HL-60 (cell line): ENCODE results near the gene USP32.
A peak's percentile ranks its signal among the peaks of the same experiment; 100 is the strongest.

Experiments
- DNase-seq, 2 experiments: peaks; one replicate each; pipeline ENCODE4 v3.0.0-alpha.2; 2010 to 2020; ENCODE audit warnings: low read depth in 1 of 2, low spot score in 1 of 2
- H3K27ac ChIP-seq: fragments of 250-450 bp; sonication (Bioruptor Pico); replicated peaks from 2 replicates; pipeline ENCODE4 v1.5.1; 2020; ENCODE audit warnings: mild to moderate bottlenecking, moderate library complexity
- H3K27me3 ChIP-seq: fragments of 250-450 bp; sonication (Bioruptor Pico); 2 replicates; pipeline ENCODE4 v1.5.1; 2021; ENCODE audit warnings: mild to moderate bottlenecking, moderate library complexity; ENCODE audit not compliant: insufficient read depth, poor library complexity, severe bottlenecking
- H3K4me3 ChIP-seq: replicated peaks from 2 replicates; pipeline ENCODE4 v1.5.1; 2011; ENCODE audit warnings: mild to moderate bottlenecking, control low read depth, low read length; ENCODE audit not compliant: insufficient read depth
- CTCF ChIP-seq: IDR thresholded peaks from one replicate; pipeline ENCODE4 v1.5.1; 2011; ENCODE audit warnings: low read length, control low read depth, inconsistent platforms; ENCODE audit not compliant: insufficient read depth
- GABPA ChIP-seq: IDR thresholded peaks from 2 replicates; pipeline ENCODE4 v1.6.1; 2012; ENCODE audit warnings: low read depth
- POLR2AphosphoS5 ChIP-seq: IDR thresholded peaks from 2 replicates; pipeline ENCODE4 v1.6.1; 2012; ENCODE audit warnings: low read depth
- SPI1 ChIP-seq: IDR thresholded peaks from 2 replicates; pipeline ENCODE4 v1.6.1; 2012; ENCODE audit warnings: low read depth, mild to moderate bottlenecking, borderline replicate concordance
- TF ChIP-seq, protein P1 (sequence below): IDR thresholded peaks from 2 replicates; pipeline ENCODE4 v1.6.1; 2012; ENCODE audit warnings: low read depth; ENCODE audit not compliant: insufficient replicate concordance

Gene USP32

DNA sequence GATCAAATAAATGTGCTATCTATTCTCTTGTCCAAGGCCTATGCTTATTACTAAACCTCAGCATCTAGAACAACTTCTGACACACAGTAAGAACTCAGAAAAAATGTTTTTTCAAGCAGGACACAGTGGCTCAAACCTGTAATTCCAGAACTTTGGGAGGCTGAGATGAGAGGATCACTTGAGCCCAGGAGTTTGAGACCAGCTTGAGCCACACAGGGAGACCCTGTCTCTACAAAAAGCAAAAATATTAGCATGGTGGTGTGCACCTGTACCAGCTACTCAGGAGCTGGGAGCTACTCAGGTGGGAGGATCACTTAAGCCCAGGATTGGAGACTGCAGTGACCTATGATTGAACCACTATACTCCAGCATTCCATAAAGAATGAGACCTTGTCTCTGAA, 32.5 kb downstream of the USP32 start:
- no peak for TF ChIP-seq POLR2AphosphoS5
- no peak for TF ChIP-seq CTCF
- TF ChIP-seq GABPA, result no peak
- no peak for TF ChIP-seq SPI1
- TF ChIP-seq, protein P1, sequence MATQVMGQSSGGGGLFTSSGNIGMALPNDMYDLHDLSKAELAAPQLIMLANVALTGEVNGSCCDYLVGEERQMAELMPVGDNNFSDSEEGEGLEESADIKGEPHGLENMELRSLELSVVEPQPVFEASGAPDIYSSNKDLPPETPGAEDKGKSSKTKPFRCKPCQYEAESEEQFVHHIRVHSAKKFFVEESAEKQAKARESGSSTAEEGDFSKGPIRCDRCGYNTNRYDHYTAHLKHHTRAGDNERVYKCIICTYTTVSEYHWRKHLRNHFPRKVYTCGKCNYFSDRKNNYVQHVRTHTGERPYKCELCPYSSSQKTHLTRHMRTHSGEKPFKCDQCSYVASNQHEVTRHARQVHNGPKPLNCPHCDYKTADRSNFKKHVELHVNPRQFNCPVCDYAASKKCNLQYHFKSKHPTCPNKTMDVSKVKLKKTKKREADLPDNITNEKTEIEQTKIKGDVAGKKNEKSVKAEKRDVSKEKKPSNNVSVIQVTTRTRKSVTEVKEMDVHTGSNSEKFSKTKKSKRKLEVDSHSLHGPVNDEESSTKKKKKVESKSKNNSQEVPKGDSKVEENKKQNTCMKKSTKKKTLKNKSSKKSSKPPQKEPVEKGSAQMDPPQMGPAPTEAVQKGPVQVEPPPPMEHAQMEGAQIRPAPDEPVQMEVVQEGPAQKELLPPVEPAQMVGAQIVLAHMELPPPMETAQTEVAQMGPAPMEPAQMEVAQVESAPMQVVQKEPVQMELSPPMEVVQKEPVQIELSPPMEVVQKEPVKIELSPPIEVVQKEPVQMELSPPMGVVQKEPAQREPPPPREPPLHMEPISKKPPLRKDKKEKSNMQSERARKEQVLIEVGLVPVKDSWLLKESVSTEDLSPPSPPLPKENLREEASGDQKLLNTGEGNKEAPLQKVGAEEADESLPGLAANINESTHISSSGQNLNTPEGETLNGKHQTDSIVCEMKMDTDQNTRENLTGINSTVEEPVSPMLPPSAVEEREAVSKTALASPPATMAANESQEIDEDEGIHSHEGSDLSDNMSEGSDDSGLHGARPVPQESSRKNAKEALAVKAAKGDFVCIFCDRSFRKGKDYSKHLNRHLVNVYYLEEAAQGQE, result no peak
- H3K27ac ChIP-seq, result peak overlapping the region; percentile 15; the same call in 1 of the 2 replicates
- no peaks in the 10 kb centered on the region for H3K27me3 ChIP-seq

GRCh38 chr17:60358606-60359225, 33.2 kb downstream of the USP32 start:
- peak overlapping the region; percentile 15; the same call in 1 of the 2 replicates for H3K27ac ChIP-seq
- DNase-seq, result no peak
- H3K4me3 ChIP-seq, result no peak overlapping the region
- TF ChIP-seq SPI1, result no peak
- TF ChIP-seq POLR2AphosphoS5, result no peak
- TF ChIP-seq, protein P1, result no peak
- TF ChIP-seq GABPA, result no peak
- no peak for TF ChIP-seq CTCF
- H3K27me3 ChIP-seq, result no peaks in the 10 kb centered on the region

More for the DNA sequence above, 32.5 kb downstream of the USP32 start:
- DNase-seq, result no peak
- no peak overlapping the region for H3K4me3 ChIP-seq

- no peak overlapping the region for H3K27ac ChIP-seq
- no peak for TF ChIP-seq GABPA
- no peak for DNase-seq
- H3K4me3 ChIP-seq, result no peak overlapping the region
- no peaks in the 10 kb centered on the region for H3K27me3 ChIP-seq
Measured at GRCh38 chr17:60356940-60357339, 35.0 kb downstream of the USP32 start.

DNA sequence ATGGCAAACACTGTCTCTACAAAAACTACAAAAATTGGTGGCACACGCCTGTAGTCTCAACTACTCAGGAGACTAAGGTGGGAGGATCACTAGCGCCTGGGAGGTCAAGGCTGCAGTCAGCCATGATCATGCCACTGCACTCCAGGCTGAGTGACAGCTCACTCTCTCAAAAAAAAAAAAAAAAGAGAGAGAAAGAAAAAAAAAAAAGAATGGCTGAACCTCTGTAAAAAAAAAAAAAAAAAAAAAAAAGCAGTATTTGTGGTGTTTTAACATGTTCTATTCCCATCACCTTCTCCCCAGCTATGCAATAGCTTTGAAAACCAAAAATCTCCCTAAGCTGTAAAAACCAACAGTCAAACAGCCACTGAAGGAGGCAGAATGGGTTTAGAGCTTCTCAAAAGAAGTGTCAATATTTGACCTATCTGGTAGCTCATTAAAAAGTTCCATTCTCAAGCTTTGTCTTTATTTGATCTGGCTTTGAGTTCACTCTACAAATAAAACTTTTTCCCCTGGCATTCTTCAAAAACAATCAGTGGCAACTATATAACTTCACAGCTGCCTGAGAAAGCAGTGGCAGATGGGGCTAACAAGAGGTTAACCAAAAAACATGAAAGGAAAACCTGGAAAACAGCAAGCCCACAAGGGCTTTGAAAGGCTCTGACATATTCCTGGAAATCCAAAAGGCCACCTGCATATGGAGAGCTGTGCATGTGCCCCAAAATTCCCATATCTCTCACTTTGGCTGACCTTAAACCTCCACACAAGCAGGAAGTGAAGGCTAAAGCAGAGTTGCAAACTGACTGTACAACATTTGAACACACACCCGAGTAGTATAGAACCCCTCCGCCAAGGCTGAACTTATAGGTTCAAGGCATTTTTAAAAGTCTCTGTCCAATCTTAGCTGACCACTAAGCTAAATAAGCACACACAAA, 36.0 kb downstream of the USP32 start:
- no peak for TF ChIP-seq SPI1
- TF ChIP-seq, protein P1, result no peak
- no peak for TF ChIP-seq GABPA
- no peak for TF ChIP-seq POLR2AphosphoS5
- no peak for TF ChIP-seq CTCF
- Histone ChIP-seq H3K27me3 (no peaks in the 10 kb centered on the region), H3K27ac (no peak overlapping the region), H3K4me3 (no peak overlapping the region)
- no peak for DNase-seq
